K562 (cell line): ENCODE measurements around the gene RHOF. TPM values are rescaled to one million over a fixed set of nuclear protein-coding genes. Genes with fewer than 3 reads are reported as not detected.

ENCODE experiments used
- CBX1 ChIP-seq: sonication (generic); IDR thresholded peaks from 2 replicates; pipeline ENCODE4 v1.6.1; 2016; ENCODE audit warnings: antibody characterized with exemption, low read depth, mild to moderate bottlenecking
- ELF2 ChIP-seq: fragments of 250-450 bp; sonication (Bioruptor Pico); IDR thresholded peaks from 2 replicates; pipeline ENCODE4 v1.5.0; 2021; ENCODE audit warnings: mild to moderate bottlenecking
- ETV6 ChIP-seq, 3 experiments: fragments of 150-350 bp in 1 of 3; sonication (generic) in 1 of 3; formaldehyde crosslinking in 1 of 3; IDR thresholded peaks; 2 replicates each; pipeline versions ENCODE4 v1.6.1 to v1.8.0; 2014 to 2022; ENCODE audit warnings: borderline replicate concordance in 2 of 3, low read depth in 2 of 3, antibody characterized with exemption in 1 of 3, low read length in 1 of 3, mild to moderate bottlenecking in 1 of 3, missing genetic modification reagents in 1 of 3
- FOXA3 ChIP-seq, 2 experiments: fragments of 450-650 bp in 1 of 2; sonication (generic) in 1 of 2; formaldehyde crosslinking; IDR thresholded peaks in 1 of 2; conservative IDR thresholded peaks in 1 of 2; 2 replicates each; pipeline versions ENCODE4 v1.4.0 to v1.8.0; 2020 to 2022; ENCODE audit warnings: mild to moderate bottlenecking in 2 of 2, missing genetic modification reagents in 1 of 2
- FOXO4 ChIP-seq: fragments of 450-650 bp; formaldehyde crosslinking; IDR thresholded peaks from 2 replicates; pipeline ENCODE4 v1.4.0; 2020; ENCODE audit warnings: mild to moderate bottlenecking, moderate library complexity
- NONO ChIP-seq, 2 experiments: fragments of 200-400 bp in 1 of 2; fragments of 450-650 bp in 1 of 2; formaldehyde crosslinking in 1 of 2; IDR thresholded peaks; 2 replicates each; pipeline ENCODE4 v1.6.1; 2017; ENCODE audit warnings: low read depth in 2 of 2, mild to moderate bottlenecking in 2 of 2, moderate library complexity in 2 of 2, low read length in 1 of 2
- PATZ1 ChIP-seq: fragments of 250-450 bp; sonication (Bioruptor Pico); IDR thresholded peaks from 2 replicates; pipeline ENCODE4 v1.5.0; 2020; ENCODE audit warnings: mild to moderate bottlenecking, borderline replicate concordance
- PHF8 ChIP-seq: fragments of 200-600 bp; sonication (generic); IDR thresholded peaks from 2 replicates; pipeline ENCODE4 v1.6.1; 2012; ENCODE audit warnings: mixed run types, mild to moderate bottlenecking, inconsistent platforms, low read length, moderate library complexity, borderline replicate concordance
- RBM39 ChIP-seq: fragments of 200-400 bp; formaldehyde crosslinking; optimal IDR thresholded peaks from 2 replicates; pipeline ENCODE3; 2018; ENCODE audit warnings: low read depth, low read length
- TOE1 ChIP-seq, 2 experiments: fragments of 450-650 bp in 1 of 2; sonication (generic) in 1 of 2; formaldehyde crosslinking in 1 of 2; IDR thresholded peaks; 2 replicates each; pipeline versions ENCODE4 v1.7.1 to v1.8.0; 2016 to 2022; ENCODE audit warnings: borderline replicate concordance in 2 of 2, mild to moderate bottlenecking in 2 of 2, antibody characterized with exemption in 1 of 2, inconsistent platforms in 1 of 2, low read depth in 1 of 2, missing genetic modification reagents in 1 of 2, moderate library complexity in 1 of 2
- TRIM25 ChIP-seq: fragments of 450-650 bp; IDR thresholded peaks from 2 replicates; pipeline ENCODE4 v1.7.0; 2016; ENCODE audit warnings: borderline replicate concordance
- TSHZ1 ChIP-seq: fragments of 250-450 bp; sonication (Bioruptor Pico); IDR thresholded peaks from 2 replicates; pipeline ENCODE4 v1.4.0; 2020; ENCODE audit warnings: mild to moderate bottlenecking, moderate library complexity
- ZC3H4 ChIP-seq: sonication (generic); formaldehyde crosslinking; IDR thresholded peaks from 2 replicates; pipeline ENCODE4 v1.9.0; 2021; ENCODE audit warnings: missing genetic modification reagents, borderline replicate concordance
- ZSCAN29 ChIP-seq: fragments of 450-650 bp; IDR thresholded peaks from 2 replicates; pipeline ENCODE4 v1.6.1; 2017
- polyA plus RNA-seq, 8 experiments: library from polyadenylated mRNA; depleted of rRNA in 4 of 8; stranded (reverse) in 5 of 8; unstranded in 3 of 8; fragments of >200 nt; fragmentation: Nextera tagmentation in 2 of 8; fragmentation: Illumina TruSeq in 1 of 8; extraction: Ambion mirVana in 2 of 8; extraction: Trizol in 1 of 8; gene quantifications; 2 replicates each; pipeline versions ENCODE4 v1.2.1 to v1.2.3, GENCODE V29; 2011 to 2014; ENCODE audit warnings: inconsistent platforms in 1 of 8, missing spikeins in 1 of 8
- total RNA-seq, 7 experiments: library from RNA; depleted of rRNA in 6 of 7; stranded (reverse); fragments of >200 nt in 6 of 7; fragmentation: Illumina TruSeq in 2 of 7; extraction: Trizol in 2 of 7; gene quantifications; 2 replicates each; pipeline versions ENCODE4 v1.2.1 to v1.2.3, GENCODE V29; 2011 to 2021; ENCODE audit warnings: low replicate concordance in 1 of 7

Gene RHOF
- total and polyA plus RNA-seq, 9 of the 15 experiments (the other 6 are each of a cell fraction or from before 2014, with no cell fraction given), result 0.13 to 10.1 (median 4.0) TPM

GRCh38 chr12:121738340-121738858, 55.1 kb downstream of the RHOF start (continued):
- no peak for TF ChIP-seq PATZ1 (CRISPR knock-in tag)
- TF ChIP-seq ELF2 (CRISPR knock-in tag), result no peak
- TF ChIP-seq TSHZ1 (CRISPR knock-in tag), result no peak
- TF ChIP-seq TRIM25, result no peak
- TF ChIP-seq ZSCAN29, result no peak
- no peak for TF ChIP-seq FOXO4 (CRISPR knock-in tag)
- no peak for TF ChIP-seq ZC3H4 (CRISPR knock-in tag)
- no peak for TF ChIP-seq TOE1 (IDR thresholded peaks at IDR 0.05; ENCODE audit: borderline replicate concordance)
- TF ChIP-seq TOE1 (CRISPR knock-in tag; IDR thresholded peaks at IDR 0.05; ENCODE audit: borderline replicate concordance, low read depth), result no peak
- no peak for TF ChIP-seq FOXA3 (CRISPR knock-in tag; conservative IDR thresholded peaks at IDR 0.05 in 1 of 2, IDR thresholded peaks at IDR 0.05 in 1 of 2)
- no peak for TF ChIP-seq PHF8
- no peak for TF ChIP-seq NONO (IDR thresholded peaks at IDR 0.05; ENCODE audit: low read depth in 2 of 2, low read length in 1 of 2)
- no peak for TF ChIP-seq CBX1
- TF ChIP-seq RBM39, result no peak
- no peak for TF ChIP-seq ETV6 (IDR thresholded peaks at IDR 0.05; ENCODE audit: borderline replicate concordance in 1 of 2, low read depth in 2 of 2, low read length in 1 of 2)
- no peak for TF ChIP-seq ETV6 (CRISPR knock-in tag; IDR thresholded peaks at IDR 0.05; ENCODE audit: borderline replicate concordance)
